Measurements from ENCODE around the gene EFCAB6.

EFCAB6 gene

GRCh38 chr22:43570531-43571165, 241.5 kb downstream of the EFCAB6 start:
- no peaks in the 10 kb centered on the region for H3K9me3 ChIP-seq (ENCODE audit: control insufficient read depth, low read length)
- H3K27ac ChIP-seq (ENCODE audit: insufficient read depth, low read length, poor library complexity, severe bottlenecking): no peak overlapping the region
- no peaks in the 10 kb centered on the region for H3K27me3 ChIP-seq (replicated peaks; ENCODE audit: control insufficient read depth, insufficient read depth, low read length, poor library complexity, severe bottlenecking)
- H3K36me3 ChIP-seq (ENCODE audit: control insufficient read depth, insufficient read depth, low read length): no peaks in the 10 kb centered on the region
- H3K4me1 ChIP-seq (ENCODE audit: control insufficient read depth, insufficient read depth, low read length, poor library complexity, severe bottlenecking): no peaks in the 10 kb centered on the region
- DNase-seq: no peak
- no peak overlapping the region for H3K4me3 ChIP-seq (ENCODE audit: insufficient read depth, low read depth, low read length, poor library complexity, severe bottlenecking)

DNA sequence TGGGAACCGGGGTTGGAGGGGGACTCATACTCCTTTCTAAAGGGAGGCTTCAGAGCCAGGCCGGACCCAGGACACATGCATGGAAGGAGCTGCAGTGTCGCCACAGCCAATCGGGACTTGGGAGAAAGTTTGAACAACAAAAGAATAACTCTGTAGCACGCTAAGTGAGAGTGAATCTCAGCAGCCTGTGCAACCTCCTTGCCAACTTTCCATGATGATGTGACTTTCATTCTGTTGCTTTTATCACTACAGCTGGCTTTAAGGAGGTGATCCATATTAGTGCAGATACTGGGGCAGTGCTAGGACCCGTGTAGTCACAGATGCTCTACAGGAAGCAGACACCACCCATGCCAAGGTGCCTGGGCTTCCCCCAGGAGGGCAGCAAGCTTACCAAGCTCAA, 243.0 kb downstream of the EFCAB6 start:
- Histone ChIP-seq H3K4me3 (ENCODE audit: insufficient read depth, low read depth, low read length, poor library complexity, severe bottlenecking) (no peak overlapping the region), H3K4me1 (ENCODE audit: control insufficient read depth, insufficient read depth, low read length, poor library complexity, severe bottlenecking) (no peaks in the 10 kb centered on the region), H3K9me3 (ENCODE audit: control insufficient read depth, low read length) (no peaks in the 10 kb centered on the region), H3K36me3 (ENCODE audit: control insufficient read depth, insufficient read depth, low read length) (no peaks in the 10 kb centered on the region), H3K27me3 (replicated peaks; ENCODE audit: control insufficient read depth, insufficient read depth, low read length, poor library complexity, severe bottlenecking) (no peaks in the 10 kb centered on the region), H3K27ac (ENCODE audit: insufficient read depth, low read length, poor library complexity, severe bottlenecking) (no peak overlapping the region)
- no peak for DNase-seq

- no peak overlapping the region for H3K27ac ChIP-seq (ENCODE audit: insufficient read depth, low read length, poor library complexity, severe bottlenecking)
- no peaks in the 10 kb centered on the region for H3K36me3 ChIP-seq (ENCODE audit: control insufficient read depth, insufficient read depth, low read length)
- DNase-seq: no peak
These were observed 244.3 kb downstream of the EFCAB6 start for GRCh38 chr22:43567691-43568324.

DNA sequence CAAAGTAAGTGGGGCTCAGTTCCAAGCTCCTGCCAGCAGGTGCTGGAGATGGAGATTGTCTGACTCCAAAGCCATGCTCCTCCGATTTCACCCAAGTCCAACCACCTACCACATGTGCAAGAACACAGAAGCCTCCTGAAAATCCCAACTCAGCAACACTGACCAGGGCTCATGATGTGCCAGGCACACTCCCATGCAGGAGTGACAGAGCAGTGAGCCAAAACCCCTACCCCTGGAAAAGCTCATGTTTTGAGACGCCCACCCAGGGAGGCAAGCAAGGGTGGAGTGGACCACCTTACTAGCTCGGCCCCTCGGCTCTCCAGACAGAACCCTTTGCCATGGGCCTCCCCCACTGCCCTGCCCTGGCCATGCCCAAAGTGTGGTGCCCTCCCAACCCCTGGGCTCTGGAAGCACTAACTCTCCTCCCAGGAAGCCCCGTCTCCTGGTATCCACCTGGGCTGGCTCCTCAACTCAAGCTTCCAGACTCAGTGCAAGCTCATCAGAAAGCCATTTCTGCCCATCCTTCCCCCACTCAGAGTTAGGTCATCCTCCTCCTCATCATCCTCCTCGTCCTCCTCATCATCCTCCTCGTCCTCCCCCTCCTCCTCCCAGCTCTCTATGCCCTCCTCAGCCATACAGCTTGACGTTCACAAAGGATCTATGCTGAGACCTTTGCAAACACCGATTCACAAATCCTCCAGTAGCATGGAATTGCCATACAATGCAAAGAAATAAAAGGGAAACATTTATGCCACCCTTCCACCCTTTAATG, 245.4 kb downstream of the EFCAB6 start:
- no peaks in the 10 kb centered on the region for H3K4me1 ChIP-seq (ENCODE audit: control insufficient read depth, insufficient read depth, low read length, poor library complexity, severe bottlenecking)
- no peak overlapping the region for H3K27ac ChIP-seq (ENCODE audit: insufficient read depth, low read length, poor library complexity, severe bottlenecking)
- no peak for DNase-seq
- H3K36me3 ChIP-seq (ENCODE audit: control insufficient read depth, insufficient read depth, low read length): no peaks in the 10 kb centered on the region
- no peaks in the 10 kb centered on the region for H3K9me3 ChIP-seq (ENCODE audit: control insufficient read depth, low read length)
- H3K4me3 ChIP-seq (ENCODE audit: insufficient read depth, low read depth, low read length, poor library complexity, severe bottlenecking): no peak overlapping the region
- H3K27me3 ChIP-seq (replicated peaks; ENCODE audit: control insufficient read depth, insufficient read depth, low read length, poor library complexity, severe bottlenecking): no peaks in the 10 kb centered on the region

More at GRCh38 chr22:43567691-43568324, 244.3 kb downstream of the EFCAB6 start:
- no peaks in the 10 kb centered on the region for H3K9me3 ChIP-seq (ENCODE audit: control insufficient read depth, low read length)
- no peaks in the 10 kb centered on the region for H3K4me1 ChIP-seq (ENCODE audit: control insufficient read depth, insufficient read depth, low read length, poor library complexity, severe bottlenecking)
- H3K27me3 ChIP-seq (replicated peaks; ENCODE audit: control insufficient read depth, insufficient read depth, low read length, poor library complexity, severe bottlenecking): no peaks in the 10 kb centered on the region
- no peak overlapping the region for H3K4me3 ChIP-seq (ENCODE audit: insufficient read depth, low read depth, low read length, poor library complexity, severe bottlenecking)

- Histone ChIP-seq H3K9me3 (ENCODE audit: control insufficient read depth, low read length) (no peaks in the 10 kb centered on the region), H3K27ac (ENCODE audit: insufficient read depth, low read length, poor library complexity, severe bottlenecking) (no peak overlapping the region), H3K4me3 (ENCODE audit: insufficient read depth, low read depth, low read length, poor library complexity, severe bottlenecking) (no peak overlapping the region), H3K36me3 (ENCODE audit: control insufficient read depth, insufficient read depth, low read length) (no peaks in the 10 kb centered on the region), H3K4me1 (ENCODE audit: control insufficient read depth, insufficient read depth, low read length, poor library complexity, severe bottlenecking) (no peaks in the 10 kb centered on the region), H3K27me3 (replicated peaks; ENCODE audit: control insufficient read depth, insufficient read depth, low read length, poor library complexity, severe bottlenecking) (no peaks in the 10 kb centered on the region)
- no peak for DNase-seq
These were observed 246.1 kb downstream of the EFCAB6 start for GRCh38 chr22:43566021-43566420.

GRCh38 chr22:43564859-43565258, 247.2 kb downstream of the EFCAB6 start:
- Histone ChIP-seq H3K27me3 (replicated peaks; ENCODE audit: control insufficient read depth, insufficient read depth, low read length, poor library complexity, severe bottlenecking) (no peaks in the 10 kb centered on the region), H3K9me3 (ENCODE audit: control insufficient read depth, low read length) (no peaks in the 10 kb centered on the region), H3K27ac (ENCODE audit: insufficient read depth, low read length, poor library complexity, severe bottlenecking) (no peak overlapping the region), H3K4me3 (ENCODE audit: insufficient read depth, low read depth, low read length, poor library complexity, severe bottlenecking) (no peak overlapping the region), H3K4me1 (ENCODE audit: control insufficient read depth, insufficient read depth, low read length, poor library complexity, severe bottlenecking) (no peaks in the 10 kb centered on the region), H3K36me3 (ENCODE audit: control insufficient read depth, insufficient read depth, low read length) (no peaks in the 10 kb centered on the region)
- DNase-seq: no peak

DNA sequence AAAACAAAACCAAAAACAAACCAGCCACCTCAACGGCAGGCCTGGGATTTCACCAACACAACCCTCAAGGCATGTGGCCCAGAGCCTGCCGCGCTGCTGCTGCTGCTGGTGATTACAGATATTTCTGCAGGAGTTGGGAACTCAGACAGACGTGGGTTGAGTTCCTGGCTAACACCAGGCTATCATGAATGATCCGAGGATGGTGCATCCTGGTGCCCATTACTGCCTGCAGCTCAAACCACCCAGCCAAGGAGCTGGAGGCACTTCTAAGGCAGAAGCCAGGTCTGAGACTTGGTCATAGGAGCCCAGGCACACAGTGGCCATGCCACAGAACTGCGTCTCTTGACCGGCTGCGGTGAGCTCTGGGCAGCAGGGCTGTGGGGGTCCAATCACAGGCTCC, 248.5 kb downstream of the EFCAB6 start:
- Histone ChIP-seq H3K4me3 (ENCODE audit: insufficient read depth, low read depth, low read length, poor library complexity, severe bottlenecking) (no peak overlapping the region), H3K27me3 (replicated peaks; ENCODE audit: control insufficient read depth, insufficient read depth, low read length, poor library complexity, severe bottlenecking) (no peaks in the 10 kb centered on the region), H3K9me3 (ENCODE audit: control insufficient read depth, low read length) (no peaks in the 10 kb centered on the region), H3K27ac (ENCODE audit: insufficient read depth, low read length, poor library complexity, severe bottlenecking) (no peak overlapping the region), H3K4me1 (ENCODE audit: control insufficient read depth, insufficient read depth, low read length, poor library complexity, severe bottlenecking) (no peaks in the 10 kb centered on the region), H3K36me3 (ENCODE audit: control insufficient read depth, insufficient read depth, low read length) (no peaks in the 10 kb centered on the region)
- DNase-seq: no peak

GRCh38 chr22:43562843-43563242, 249.3 kb downstream of the EFCAB6 start:
- DNase-seq: no peak
- H3K27me3 ChIP-seq (replicated peaks; ENCODE audit: control insufficient read depth, insufficient read depth, low read length, poor library complexity, severe bottlenecking): no peaks in the 10 kb centered on the region
- no peak overlapping the region for H3K4me3 ChIP-seq (ENCODE audit: insufficient read depth, low read depth, low read length, poor library complexity, severe bottlenecking)
- no peaks in the 10 kb centered on the region for H3K9me3 ChIP-seq (ENCODE audit: control insufficient read depth, low read length)
- no peak overlapping the region for H3K27ac ChIP-seq (ENCODE audit: insufficient read depth, low read length, poor library complexity, severe bottlenecking)
- H3K4me1 ChIP-seq (ENCODE audit: control insufficient read depth, insufficient read depth, low read length, poor library complexity, severe bottlenecking): no peaks in the 10 kb centered on the region
- H3K36me3 ChIP-seq (ENCODE audit: control insufficient read depth, insufficient read depth, low read length): no peaks in the 10 kb centered on the region

DNA sequence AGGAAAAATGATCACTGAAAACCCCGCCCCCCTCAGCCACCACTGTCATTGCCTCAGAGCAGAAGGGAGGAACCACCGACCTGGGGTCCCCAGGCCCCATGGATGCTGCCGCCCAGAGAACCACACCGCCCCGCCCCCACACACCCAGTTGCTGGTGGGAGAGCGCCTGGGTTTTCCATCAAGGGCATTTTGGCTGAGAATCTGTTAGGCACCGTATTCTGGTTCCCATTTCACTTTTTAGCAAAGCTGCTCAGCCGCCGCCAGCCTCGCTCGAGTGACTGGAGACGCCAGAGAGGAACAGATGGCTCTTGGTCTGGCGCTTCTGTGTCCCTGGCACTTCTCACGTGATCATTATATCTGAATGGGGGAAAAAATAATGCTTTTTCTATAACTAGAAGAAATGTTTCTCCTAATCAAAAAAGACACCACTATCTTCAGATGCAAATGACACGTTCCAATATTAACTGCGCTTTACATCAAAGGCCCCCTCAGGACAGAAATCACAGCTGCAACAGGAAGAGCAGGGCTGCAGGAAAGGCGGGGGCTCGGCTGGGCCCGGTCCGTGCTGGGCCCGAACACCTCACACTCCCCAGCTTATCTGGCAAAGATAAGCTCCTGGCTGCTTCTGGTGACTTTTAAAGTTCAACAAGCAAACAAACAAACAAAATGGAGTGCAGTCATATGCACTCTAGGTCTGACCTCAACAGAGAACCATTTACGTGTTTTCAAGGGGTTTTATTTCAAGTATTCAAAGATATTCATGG, 250.5 kb downstream of the EFCAB6 start:
- no peaks in the 10 kb centered on the region for H3K36me3 ChIP-seq (ENCODE audit: control insufficient read depth, insufficient read depth, low read length)
- no peak overlapping the region for H3K27ac ChIP-seq (ENCODE audit: insufficient read depth, low read length, poor library complexity, severe bottlenecking)
- no peaks in the 10 kb centered on the region for H3K4me1 ChIP-seq (ENCODE audit: control insufficient read depth, insufficient read depth, low read length, poor library complexity, severe bottlenecking)
- no peaks in the 10 kb centered on the region for H3K27me3 ChIP-seq (replicated peaks; ENCODE audit: control insufficient read depth, insufficient read depth, low read length, poor library complexity, severe bottlenecking)
- no peaks in the 10 kb centered on the region for H3K9me3 ChIP-seq (ENCODE audit: control insufficient read depth, low read length)
- no peak overlapping the region for H3K4me3 ChIP-seq (ENCODE audit: insufficient read depth, low read depth, low read length, poor library complexity, severe bottlenecking)
- no peak for DNase-seq

Measured in effector memory CD4-positive, alpha-beta T cell (primary cell).